Muscle of back (tissue), 11 donors: ENCODE data around the gene LSS. TPM values are rescaled to one million over a fixed set of nuclear protein-coding genes. Genes with fewer than 3 reads are reported as not detected.
"Not testable (repeated sequence)": the region's sequence is repeated elsewhere in the genome, so short reads cannot be mapped to it uniquely, and the experiment has no call there.

Source experiments
- DNase-seq, 3 donors: peaks; one replicate each; pipeline versions ENCODE4 v3.0.0 to v3.0.0-alpha.2; 2013
- polyA plus RNA-seq, 10 donors: library from polyadenylated mRNA; unstranded; fragments of 120-200 nt; gene quantifications; one replicate each; pipeline ENCODE4 v1.2.1, GENCODE V29; 2013; ENCODE audit not compliant: insufficient read length in 10 of 10

LSS gene
- polyA plus RNA-seq, 10 donors = 22.0 to 47.1 (median 35.1) TPM

- DNase-seq = no peak
Measured at GRCh38 chr21:46142582-46143473, 85.7 kb downstream of the LSS start.

- DNase-seq = no peak
Measured at GRCh38 chr21:46141767-46142581, 86.6 kb downstream of the LSS start.

- not testable (repeated sequence) for DNase-seq
Measured at GRCh38 chr21:46140352-46141003, 88.1 kb downstream of the LSS start.

GRCh38 chr21:46139686-46140085 lies 88.9 kb downstream of the LSS start:
- DNase-seq = no peak

- DNase-seq = no peak
Measured at GRCh38 chr21:46138383-46138970, 90.1 kb downstream of the LSS start.

Other genes starting within 250 kb of the LSS start
- 100 to 1,000 TPM; 338 to 664 (median 502) TPM for gene COL6A1, start 247.0 kb downstream of the LSS start, polyA plus RNA-seq
- gene COL6A2, start 130.7 kb downstream of the LSS start, polyA plus RNA-seq = 100 to 1,000 TPM; 464 to 978 (median 662) TPM
- gene FTCD, start 73.2 kb downstream of the LSS start, polyA plus RNA-seq = 1 to 10 TPM in 5 of 10 donors, under 1 TPM in 5; 0.35 to 2.5 (median 0.97) TPM
- gene SPATC1L, start 44.3 kb downstream of the LSS start, polyA plus RNA-seq = 10 to 100 TPM in 7 of 10 donors, 1 to 10 TPM in 3; 4.2 to 14.9 (median 10.8) TPM
- 10 to 100 TPM; 45.4 to 67.2 (median 58.4) TPM for gene MCM3AP, start 56.8 kb upstream of the LSS start, polyA plus RNA-seq
- gene YBEY, start 57.6 kb upstream of the LSS start, polyA plus RNA-seq = 10 to 100 TPM in 9 of 10 donors, 1 to 10 TPM in 1; 9.4 to 26.0 (median 17.4) TPM
- 10 to 100 TPM in 1 of 10 donors, 1 to 10 TPM in 9; 4.3 to 10.6 (median 6.3) TPM for gene C21orf58, start 95.1 kb upstream of the LSS start, polyA plus RNA-seq
- 10 to 100 TPM; 41.2 to 83.0 (median 53.0) TPM for gene PCNT, start 95.4 kb upstream of the LSS start, polyA plus RNA-seq
- gene DIP2A, start 230.1 kb upstream of the LSS start, polyA plus RNA-seq = 10 to 100 TPM; 16.0 to 40.4 (median 22.3) TPM